ENCODE measurements around the gene GPR62.

GRCh38 chr3:51968170-51968775 lies 13.1 kb downstream of the GPR62 start:
- TF ChIP-seq POLR2A (IDR thresholded peaks at IDR 0.05; ENCODE audit: low read length) (no peak), GATA1 (IDR thresholded peaks at IDR 0.05; ENCODE audit: low read depth, low read length) (no peak)
